NB4 (cell line): Measurements from ENCODE around the gene GALNT17.

Experiments used
- DNase-seq: peaks from one replicate; pipeline ENCODE4 v3.0.0; 2010; ENCODE audit warnings: low read depth
- H3K4me3 ChIP-seq: one replicate; pipeline ENCODE4 v1.5.1; 2011; ENCODE audit warnings: mild to moderate bottlenecking, low read depth, low read length, moderate library complexity
- MYC ChIP-seq: IDR thresholded peaks from 2 replicates; pipeline ENCODE4 v1.6.1; 2011; ENCODE audit warnings: low read depth, low read length
- POLR2A ChIP-seq: IDR thresholded peaks from 2 replicates; pipeline ENCODE4 v1.6.1; 2011; ENCODE audit warnings: mild to moderate bottlenecking; ENCODE audit not compliant: insufficient read length; ENCODE audit errors: extremely low read depth
- TF ChIP-seq, protein P1 (sequence below): IDR thresholded peaks from one replicate; pipeline ENCODE4 v1.5.1; 2012; ENCODE audit warnings: low read depth, low read length
- TF ChIP-seq, protein P2 (sequence below): IDR thresholded peaks from 2 replicates; pipeline ENCODE4 v1.6.1; 2011; ENCODE audit warnings: low read depth, low read length

The GALNT17 gene

GRCh38 chr7:71548746-71549145, 416.8 kb downstream of the GALNT17 start:
- DNase-seq: no peak
- no peak for TF ChIP-seq POLR2A
- H3K4me3 ChIP-seq: no peak overlapping the region

DNA sequence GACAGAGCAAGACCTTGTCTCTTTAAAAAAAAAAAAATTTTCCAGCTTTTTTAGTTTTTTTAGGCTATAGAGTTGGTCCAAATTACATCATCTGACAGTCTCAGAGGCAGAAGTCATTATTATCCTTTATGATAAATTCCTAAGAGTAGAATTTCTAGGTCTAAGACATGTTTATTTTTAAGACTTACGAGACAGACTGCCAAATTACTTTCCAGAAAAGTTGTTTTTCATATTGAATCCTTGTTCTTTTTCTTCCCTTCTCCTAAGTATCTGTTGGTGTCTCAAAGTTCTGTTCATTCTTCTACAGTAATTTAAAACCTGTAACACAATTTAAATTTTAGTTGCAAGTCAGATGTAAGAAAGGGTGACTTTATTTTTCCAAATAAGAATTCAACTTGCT, 421.4 kb downstream of the GALNT17 start:
- TF ChIP-seq, protein P1, sequence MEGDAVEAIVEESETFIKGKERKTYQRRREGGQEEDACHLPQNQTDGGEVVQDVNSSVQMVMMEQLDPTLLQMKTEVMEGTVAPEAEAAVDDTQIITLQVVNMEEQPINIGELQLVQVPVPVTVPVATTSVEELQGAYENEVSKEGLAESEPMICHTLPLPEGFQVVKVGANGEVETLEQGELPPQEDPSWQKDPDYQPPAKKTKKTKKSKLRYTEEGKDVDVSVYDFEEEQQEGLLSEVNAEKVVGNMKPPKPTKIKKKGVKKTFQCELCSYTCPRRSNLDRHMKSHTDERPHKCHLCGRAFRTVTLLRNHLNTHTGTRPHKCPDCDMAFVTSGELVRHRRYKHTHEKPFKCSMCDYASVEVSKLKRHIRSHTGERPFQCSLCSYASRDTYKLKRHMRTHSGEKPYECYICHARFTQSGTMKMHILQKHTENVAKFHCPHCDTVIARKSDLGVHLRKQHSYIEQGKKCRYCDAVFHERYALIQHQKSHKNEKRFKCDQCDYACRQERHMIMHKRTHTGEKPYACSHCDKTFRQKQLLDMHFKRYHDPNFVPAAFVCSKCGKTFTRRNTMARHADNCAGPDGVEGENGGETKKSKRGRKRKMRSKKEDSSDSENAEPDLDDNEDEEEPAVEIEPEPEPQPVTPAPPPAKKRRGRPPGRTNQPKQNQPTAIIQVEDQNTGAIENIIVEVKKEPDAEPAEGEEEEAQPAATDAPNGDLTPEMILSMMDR: no peak
- TF ChIP-seq POLR2A (no peak), MYC (no peak)
- TF ChIP-seq, protein P2, sequence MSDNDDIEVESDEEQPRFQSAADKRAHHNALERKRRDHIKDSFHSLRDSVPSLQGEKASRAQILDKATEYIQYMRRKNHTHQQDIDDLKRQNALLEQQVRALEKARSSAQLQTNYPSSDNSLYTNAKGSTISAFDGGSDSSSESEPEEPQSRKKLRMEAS: no peak
- H3K4me3 ChIP-seq: no peak overlapping the region
- no peak for DNase-seq

DNA sequence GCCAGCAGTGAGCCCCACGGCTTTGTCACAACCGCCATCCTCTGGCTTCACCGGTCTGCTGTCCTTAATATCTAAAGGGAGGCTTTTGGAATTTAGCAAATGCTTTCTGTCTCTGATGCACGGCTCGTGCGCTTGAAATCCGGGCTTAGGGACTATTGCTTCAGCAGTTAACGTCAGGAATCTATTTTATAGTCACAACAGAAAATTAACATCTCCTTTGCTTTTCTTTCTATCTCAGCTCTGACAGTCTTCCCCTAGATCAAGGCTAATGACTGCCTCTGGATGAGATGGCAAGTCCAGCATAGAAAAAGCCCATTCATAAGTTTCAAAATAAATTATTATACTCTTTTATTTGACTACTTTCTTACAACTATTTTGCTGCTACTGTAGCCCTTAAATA, 423.8 kb downstream of the GALNT17 start:
- DNase-seq: no peak
- TF ChIP-seq, protein P2: no peak
- TF ChIP-seq MYC (no peak), POLR2A (no peak)
- TF ChIP-seq, protein P1: no peak

DNA sequence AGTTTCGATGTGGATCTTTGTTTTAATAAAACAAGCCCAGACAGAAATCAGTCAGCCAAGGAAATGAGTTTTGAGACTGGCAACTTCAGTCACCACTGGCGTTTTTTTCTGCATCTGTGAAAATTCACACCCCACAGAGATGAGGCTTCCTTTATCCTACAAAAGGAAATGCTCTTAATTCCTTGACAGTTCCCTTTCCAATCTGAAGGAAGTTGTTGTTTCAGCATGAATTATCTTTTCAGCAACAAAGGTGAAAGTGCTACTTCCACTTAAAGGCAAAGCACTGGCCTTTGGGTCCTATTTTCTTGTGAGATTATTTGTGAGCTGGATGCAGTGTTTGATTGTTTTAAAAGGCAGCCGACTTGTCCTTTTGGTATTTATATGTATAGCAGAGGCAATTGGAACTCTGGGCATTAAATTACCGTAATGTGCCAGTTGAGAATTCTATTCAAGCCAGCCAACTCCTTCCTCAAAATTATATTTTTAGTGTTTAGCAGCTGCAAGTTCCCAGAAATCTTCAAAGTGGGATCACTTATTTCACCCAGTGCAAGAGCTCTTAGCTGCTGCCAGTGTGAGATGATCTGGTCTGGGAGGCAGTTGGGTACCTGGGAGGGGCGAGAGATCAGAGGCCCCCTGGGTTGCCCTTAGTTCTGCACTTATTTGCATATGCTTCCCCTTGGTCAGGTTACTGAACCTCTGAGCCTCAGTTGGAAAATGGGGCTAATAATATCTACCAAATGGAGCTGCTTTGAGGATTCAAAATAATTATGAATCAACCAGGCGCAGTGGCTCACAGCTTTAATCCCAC, 427.1 kb downstream of the GALNT17 start:
- TF ChIP-seq MYC (no peak), POLR2A (no peak)
- TF ChIP-seq, protein P1: no peak
- TF ChIP-seq, protein P2: no peak
- no peak overlapping the region for H3K4me3 ChIP-seq
- no peak for DNase-seq

More for the DNA sequence above, 423.8 kb downstream of the GALNT17 start:
- H3K4me3 ChIP-seq: no peak overlapping the region

GRCh38 chr7:71560354-71560995, 428.5 kb downstream of the GALNT17 start:
- DNase-seq: no peak
- no peak for TF ChIP-seq MYC
- TF ChIP-seq, protein P2: no peak
- TF ChIP-seq, protein P1: no peak
- no peak for TF ChIP-seq POLR2A

DNA sequence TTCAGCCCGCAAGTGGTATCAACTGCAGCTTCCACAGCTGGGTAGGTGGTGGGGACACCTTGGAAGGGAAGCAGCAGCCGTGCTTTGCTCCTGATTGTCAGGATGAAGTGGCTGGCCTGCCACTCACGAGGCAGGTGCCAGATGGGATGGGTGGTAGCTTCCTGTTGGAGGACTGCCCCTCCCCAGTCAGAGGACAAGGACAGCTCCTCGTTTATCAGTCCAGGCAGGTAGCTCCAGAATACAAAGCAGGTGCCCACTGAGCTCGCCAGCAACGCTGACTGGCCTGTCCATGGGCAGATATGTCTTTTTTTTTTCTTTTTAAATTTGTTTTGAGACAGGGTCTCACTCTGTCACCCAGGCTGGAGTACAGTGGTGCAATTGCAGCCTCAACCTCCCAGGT, 431.3 kb downstream of the GALNT17 start:
- no peak overlapping the region for H3K4me3 ChIP-seq
- TF ChIP-seq POLR2A (no peak), MYC (no peak)
- TF ChIP-seq, protein P1: no peak
- no peak for DNase-seq

More at GRCh38 chr7:71560354-71560995, 428.5 kb downstream of the GALNT17 start:
- H3K4me3 ChIP-seq: no peak overlapping the region
